PFSK-1 (cell line): ENCODE data around the gene FMO5.

Experiments used
- POLR2AphosphoS5 ChIP-seq: IDR thresholded peaks from 2 replicates; pipeline ENCODE4 v1.6.1; 2012; ENCODE audit warnings: low read depth, mild to moderate bottlenecking, control low read depth, low read length, moderate library complexity
- REST ChIP-seq, 2 experiments: IDR thresholded peaks; 2 replicates each; pipeline versions ENCODE4 v1.6.1 to v1.8.0; 2011 to 2012; ENCODE audit warnings: low read depth in 2 of 2, low read length in 2 of 2, control low read depth in 1 of 2, inconsistent platforms in 1 of 2, mild to moderate bottlenecking in 1 of 2, moderate library complexity in 1 of 2; ENCODE audit not compliant: insufficient read depth in 1 of 2
- SIN3A ChIP-seq: IDR thresholded peaks from 2 replicates; pipeline ENCODE4 v1.6.1; 2012; ENCODE audit warnings: mild to moderate bottlenecking, low read length, moderate library complexity, borderline replicate concordance; ENCODE audit not compliant: insufficient read depth
- TAF1 ChIP-seq: IDR thresholded peaks from 2 replicates; pipeline ENCODE4 v1.6.1; 2012; ENCODE audit warnings: low read length, control low read depth, borderline replicate concordance; ENCODE audit not compliant: insufficient read depth

- TF ChIP-seq TAF1 = no peak
- TF ChIP-seq SIN3A = no peak
- TF ChIP-seq REST (IDR thresholded peaks at IDR 0.05; ENCODE audit: insufficient read depth in 1 of 2, low read depth in 2 of 2, low read length in 2 of 2) = no peak
- no peak for TF ChIP-seq POLR2AphosphoS5
Observed at GRCh38 chr1:147209825-147210821, 15.0 kb downstream of the FMO5 start.
